Mammary epithelial cell (primary cell): ENCODE measurements around the gene DHRS4.

Experiments
- CTCF ChIP-seq, 2 donors: IDR thresholded peaks in 1 of 2; conservative IDR thresholded peaks in 1 of 2; 2 replicates each; pipeline ENCODE4 v1.5.1; 2011 to 2012; ENCODE audit warnings: inconsistent platforms in 2 of 2, low read length in 2 of 2, mild to moderate bottlenecking in 2 of 2, control low read depth in 1 of 2, low read depth in 1 of 2; ENCODE audit not compliant: insufficient read depth in 1 of 2; ENCODE audit errors: extremely low read depth in 1 of 2
- EZH2 ChIP-seq: IDR thresholded peaks from 2 replicates; pipeline ENCODE4 v1.6.1; 2012; ENCODE audit warnings: low read length, inconsistent platforms, borderline replicate concordance

GRCh38 chr14:23937203-23937602 lies 16.4 kb upstream of the DHRS4 start:
- no peak for TF ChIP-seq EZH2
- no peak for TF ChIP-seq CTCF (conservative IDR thresholded peaks at IDR 0.05 in 1 of 2, IDR thresholded peaks at IDR 0.05 in 1 of 2; ENCODE audit: extremely low read depth in 1 of 2, insufficient read depth in 1 of 2, low read depth in 1 of 2, low read length in 2 of 2)
